ENCODE results near the gene SLC24A3.

Gene SLC24A3

DNA sequence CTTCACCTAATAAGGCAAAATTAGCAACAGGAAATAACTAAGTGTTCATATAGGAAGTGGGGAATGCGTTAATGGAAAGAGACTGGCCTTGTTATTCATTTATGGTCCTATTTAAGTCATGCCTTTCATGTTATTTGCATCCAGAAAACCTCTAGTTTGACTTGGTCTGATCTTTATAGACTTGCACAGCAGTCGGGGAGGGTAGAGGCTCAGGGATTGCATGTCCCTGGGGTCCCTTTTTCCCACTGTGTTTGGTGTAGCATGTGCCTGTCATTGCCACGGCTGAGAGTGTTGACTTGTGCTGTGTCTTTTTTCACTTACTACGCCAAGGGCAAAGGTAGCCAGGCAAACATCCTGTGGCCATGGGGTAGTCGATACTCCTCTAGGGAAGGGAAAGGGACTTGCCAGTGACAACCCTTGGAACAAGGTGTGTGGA is 440.2 kb downstream of the SLC24A3 start:
- DNase-seq (ENCODE audit: extremely low read depth, low read depth): no peak
- TF ChIP-seq, protein P1, sequence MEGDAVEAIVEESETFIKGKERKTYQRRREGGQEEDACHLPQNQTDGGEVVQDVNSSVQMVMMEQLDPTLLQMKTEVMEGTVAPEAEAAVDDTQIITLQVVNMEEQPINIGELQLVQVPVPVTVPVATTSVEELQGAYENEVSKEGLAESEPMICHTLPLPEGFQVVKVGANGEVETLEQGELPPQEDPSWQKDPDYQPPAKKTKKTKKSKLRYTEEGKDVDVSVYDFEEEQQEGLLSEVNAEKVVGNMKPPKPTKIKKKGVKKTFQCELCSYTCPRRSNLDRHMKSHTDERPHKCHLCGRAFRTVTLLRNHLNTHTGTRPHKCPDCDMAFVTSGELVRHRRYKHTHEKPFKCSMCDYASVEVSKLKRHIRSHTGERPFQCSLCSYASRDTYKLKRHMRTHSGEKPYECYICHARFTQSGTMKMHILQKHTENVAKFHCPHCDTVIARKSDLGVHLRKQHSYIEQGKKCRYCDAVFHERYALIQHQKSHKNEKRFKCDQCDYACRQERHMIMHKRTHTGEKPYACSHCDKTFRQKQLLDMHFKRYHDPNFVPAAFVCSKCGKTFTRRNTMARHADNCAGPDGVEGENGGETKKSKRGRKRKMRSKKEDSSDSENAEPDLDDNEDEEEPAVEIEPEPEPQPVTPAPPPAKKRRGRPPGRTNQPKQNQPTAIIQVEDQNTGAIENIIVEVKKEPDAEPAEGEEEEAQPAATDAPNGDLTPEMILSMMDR (IDR thresholded peaks at IDR 0.05; ENCODE audit: low read depth, low read length, missing control alignments): no peak
- no peak overlapping the region for H3K4me3 ChIP-seq (replicated peaks; ENCODE audit: low read depth, low read length)

DNA sequence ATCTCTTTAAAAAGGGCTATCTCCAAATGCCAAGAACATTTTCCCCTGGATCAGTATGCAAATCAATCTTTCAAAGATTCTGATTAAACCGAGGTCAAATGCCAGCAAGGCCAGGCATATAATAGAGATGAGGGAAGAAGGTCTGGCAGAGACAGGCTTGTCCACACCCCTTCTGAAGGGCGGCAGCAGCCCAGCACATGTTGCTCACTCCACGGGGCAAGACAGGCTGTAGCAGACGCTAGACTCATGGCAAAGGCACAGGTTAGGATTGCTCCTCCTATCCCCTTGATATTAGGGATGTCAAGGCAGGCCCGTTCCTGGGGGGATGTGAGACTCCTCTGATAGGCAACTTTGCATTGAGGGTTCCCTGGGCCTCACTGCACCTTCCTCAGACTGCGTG is 440.9 kb downstream of the SLC24A3 start:
- TF ChIP-seq, protein P1 (IDR thresholded peaks at IDR 0.05; ENCODE audit: low read depth, low read length, missing control alignments): no peak
- DNase-seq (ENCODE audit: extremely low read depth, low read depth): no peak
- no peak overlapping the region for H3K4me3 ChIP-seq (replicated peaks; ENCODE audit: low read depth, low read length)

DNA sequence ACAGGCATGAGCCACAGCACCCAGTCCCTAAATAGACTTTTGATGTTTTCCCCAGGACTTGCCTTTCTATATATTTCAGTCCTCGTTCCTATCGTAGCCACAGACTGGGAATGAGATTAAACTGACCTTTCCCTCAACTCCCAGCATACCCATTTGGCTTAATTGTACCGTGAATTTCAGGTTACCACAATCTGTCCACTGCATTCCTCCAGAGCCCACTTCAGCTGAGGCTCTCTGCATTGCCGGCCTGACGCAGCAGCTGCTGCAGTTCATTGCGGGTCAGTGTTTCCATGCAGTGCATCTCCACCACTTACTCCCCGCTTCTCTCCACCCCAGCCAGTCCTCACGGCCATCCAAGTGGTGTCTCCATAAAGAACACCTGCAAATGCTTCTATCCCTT is 442.5 kb downstream of the SLC24A3 start:
- no peak for DNase-seq (ENCODE audit: extremely low read depth, low read depth)
- TF ChIP-seq, protein P1 (IDR thresholded peaks at IDR 0.05; ENCODE audit: low read depth, low read length, missing control alignments): no peak
- no peak overlapping the region for H3K4me3 ChIP-seq (replicated peaks; ENCODE audit: low read depth, low read length)

DNA sequence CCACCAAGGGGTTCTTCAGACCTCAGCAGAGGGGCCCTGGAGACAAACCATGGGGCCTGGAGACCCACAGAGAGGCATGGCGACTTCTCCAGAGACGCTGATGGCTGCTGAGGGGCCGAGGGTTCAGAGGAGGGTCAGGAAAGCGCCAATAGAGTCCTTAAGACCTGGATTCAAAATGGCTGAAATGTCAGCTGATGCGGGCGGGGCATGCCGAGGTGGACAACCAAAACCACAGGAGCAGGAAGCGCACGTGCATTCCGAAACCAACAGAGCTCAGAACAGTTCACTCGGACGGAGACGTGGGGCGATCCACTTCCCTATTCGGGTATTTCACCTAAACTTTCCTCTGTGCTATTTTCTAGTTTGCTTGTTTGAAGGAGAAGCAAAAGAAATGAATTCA is 445.7 kb downstream of the SLC24A3 start:
- TF ChIP-seq, protein P1 (IDR thresholded peaks at IDR 0.05; ENCODE audit: low read depth, low read length, missing control alignments): no peak
- no peak for DNase-seq (ENCODE audit: extremely low read depth, low read depth)
- no peak overlapping the region for H3K4me3 ChIP-seq (replicated peaks; ENCODE audit: low read depth, low read length)

DNA sequence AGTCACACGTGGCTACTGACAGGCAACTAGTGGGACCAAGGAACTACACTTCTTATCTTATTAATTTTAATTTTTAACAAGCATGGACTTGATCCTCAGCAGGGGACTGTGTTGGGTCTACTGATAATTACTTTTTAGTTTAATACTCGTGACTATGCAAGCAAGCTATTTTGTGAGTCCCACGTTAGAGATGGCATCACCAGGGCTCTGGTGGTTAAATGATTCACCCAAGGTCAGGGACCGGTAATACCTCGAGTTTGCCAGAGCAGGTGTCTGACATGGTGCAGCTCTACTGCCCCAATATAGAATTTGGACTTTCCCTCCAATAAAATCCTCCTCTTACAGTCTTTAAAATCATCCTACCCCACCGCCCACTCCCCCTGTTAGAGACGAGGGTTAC is 447.0 kb downstream of the SLC24A3 start:
- TF ChIP-seq, protein P1 (IDR thresholded peaks at IDR 0.05; ENCODE audit: low read depth, low read length, missing control alignments): no peak

DNA sequence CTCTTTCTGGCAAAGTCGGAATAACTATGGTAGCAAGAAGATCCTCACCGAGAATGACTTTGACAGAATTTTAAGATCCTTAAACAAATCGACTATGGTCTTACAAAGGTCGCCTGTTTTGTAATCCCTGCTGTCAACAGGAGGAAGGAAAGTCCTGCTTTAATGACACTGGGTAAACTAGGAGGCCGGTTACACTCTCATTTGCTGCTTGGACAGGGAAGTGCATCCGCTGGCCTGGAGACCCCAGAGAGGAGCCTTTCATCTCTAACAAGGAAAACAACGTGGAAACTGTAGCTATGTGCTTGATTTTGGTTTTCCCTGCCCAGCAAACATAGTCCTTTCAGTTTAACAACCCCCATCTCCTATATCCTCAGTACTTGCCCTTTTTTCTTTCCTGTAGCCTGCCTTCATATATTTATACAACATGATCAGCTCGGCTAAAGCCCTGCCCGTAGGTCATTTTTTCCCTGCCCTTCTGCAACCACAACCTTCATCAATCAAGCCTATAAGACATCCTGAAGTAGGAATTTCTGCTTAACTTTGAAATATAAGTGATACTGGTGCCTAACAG is 448.5 kb downstream of the SLC24A3 start:
- DNase-seq (ENCODE audit: extremely low read depth, low read depth): no peak
- H3K4me3 ChIP-seq (replicated peaks; ENCODE audit: low read depth, low read length): no peak overlapping the region
- TF ChIP-seq, protein P1 (IDR thresholded peaks at IDR 0.05; ENCODE audit: low read depth, low read length, missing control alignments): no peak

More for the DNA sequence above, 447.0 kb downstream of the SLC24A3 start:
- DNase-seq (ENCODE audit: extremely low read depth, low read depth): no peak
- no peak overlapping the region for H3K4me3 ChIP-seq (replicated peaks; ENCODE audit: low read depth, low read length)
